Measurements from ENCODE around the gene LGALS1. TPM values are rescaled to one million over a fixed set of nuclear protein-coding genes. Genes with fewer than 3 reads are reported as not detected.

The LGALS1 gene
- polyA plus RNA-seq, 1 of the 3 experiments (the other 2 are of a cell fraction): 12,045 TPM

DNA sequence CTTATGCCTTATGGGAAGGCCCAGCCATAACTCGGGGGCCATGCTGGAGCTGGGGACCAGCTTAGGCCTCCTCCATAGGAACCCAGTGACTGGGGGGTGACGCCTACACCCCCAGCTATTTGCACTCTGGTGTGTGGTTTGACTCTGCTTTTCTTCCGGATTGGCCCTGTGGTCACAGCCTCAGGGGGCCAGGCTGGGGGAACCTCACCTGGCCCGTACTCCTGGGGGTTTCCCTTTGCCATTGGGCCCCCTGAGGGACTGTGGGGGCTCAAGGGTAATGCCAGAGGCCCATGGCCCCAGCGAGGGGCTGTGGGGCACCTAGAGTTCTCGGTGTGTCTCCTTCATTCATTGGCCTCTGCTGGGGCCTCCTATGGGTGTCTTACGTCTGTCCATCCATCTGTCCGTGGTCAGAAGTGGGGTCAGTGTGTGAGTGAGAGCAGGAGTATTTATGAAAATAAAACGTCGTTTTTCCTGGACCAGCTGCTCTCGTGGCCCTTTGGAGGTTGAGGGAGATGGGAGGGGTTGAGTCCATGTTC, 42.3 kb upstream of the LGALS1 start:
- ChIA-PET POLR2A (interaction anchor here (0.6 to 2.3 kb wide), 6 partner anchors 8 to 48 kb away, joined by 3 to 16 read pairs (median 7); partner anchors contain the start of gene GGA1), CTCF (interaction anchor here (1.0 to 34.3 kb wide), 15 partner anchors 8 to 159 kb away, joined by 3 to 898 read pairs (median 7); partner anchors contain the start of genes LGALS1, NOL12 and PDXP)
- Histone ChIP-seq H3K9me3 (no peaks in the 10 kb centered on the region), H3K4me1 (ENCODE audit: control insufficient read depth in 1 of 2, insufficient read depth in 2 of 2, low read depth in 1 of 2, low read length in 1 of 2) (peaks cover 23 to 49% of the 10 kb centered on the region in 2 experiments), H3K79me2 (ENCODE audit: insufficient read depth) (no peaks in the 10 kb centered on the region), H3K9ac (0 out of 2 replicates have a peak overlapping the region, but pooled peaks have one; percentile 44), H4K20me1 (ENCODE audit: insufficient read depth) (no peaks in the 10 kb centered on the region), H3K27me3 (ENCODE audit: insufficient read depth) (no peaks in the 10 kb centered on the region), H3F3A (replicated peaks; ENCODE audit: insufficient read depth) (peaks cover 14% of the 10 kb centered on the region), H2AFZ (ENCODE audit: low read depth) (peak overlapping the region; percentile 45; the same call in 1 of the 2 replicates), H3K27ac (ENCODE audit: low read depth in 2 of 2, low read length in 1 of 2) (peak overlapping the region; percentile 69 to 98), H3K36me3 (replicated peaks in 1 of 2; ENCODE audit: control insufficient read depth in 1 of 2, insufficient read depth in 2 of 2, low read length in 1 of 2) (peaks cover 0 to 19% of the 10 kb centered on the region in 2 experiments), H3K9me2 (no peaks in the 10 kb centered on the region), H3K4me2 (peak overlapping the region; percentile 71; the same call in 1 of the 2 replicates), H3K4me3 (ENCODE audit: low read depth in 2 of 2, low read length in 1 of 2) (no peak overlapping the region)
- TF ChIP-seq, protein P1, sequence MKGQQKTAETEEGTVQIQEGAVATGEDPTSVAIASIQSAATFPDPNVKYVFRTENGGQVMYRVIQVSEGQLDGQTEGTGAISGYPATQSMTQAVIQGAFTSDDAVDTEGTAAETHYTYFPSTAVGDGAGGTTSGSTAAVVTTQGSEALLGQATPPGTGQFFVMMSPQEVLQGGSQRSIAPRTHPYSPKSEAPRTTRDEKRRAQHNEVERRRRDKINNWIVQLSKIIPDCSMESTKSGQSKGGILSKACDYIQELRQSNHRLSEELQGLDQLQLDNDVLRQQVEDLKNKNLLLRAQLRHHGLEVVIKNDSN (IDR thresholded peaks at IDR 0.05; ENCODE audit: borderline replicate concordance, low read depth): no peak
- no peak for TF ChIP-seq CTCF (IDR thresholded peaks at IDR 0.05)
- no peak for TF ChIP-seq RAD21 (IDR thresholded peaks at IDR 0.05; ENCODE audit: low read length)
- no peak for TF ChIP-seq TAF1 (IDR thresholded peaks at IDR 0.05; ENCODE audit: borderline replicate concordance, low read depth, low read length)
- TF ChIP-seq ELF1 (IDR thresholded peaks at IDR 0.05): no peak
- no peak for TF ChIP-seq POLR2AphosphoS5 (IDR thresholded peaks at IDR 0.05; ENCODE audit: low read depth, low read length)
- DNase-seq: no peak
- WGBS (ENCODE audit: low lambda C conversion rate): 32% methylated on average over 6 of the region's 11 CpGs

GRCh38 chr22:37633625-37634416, 41.6 kb upstream of the LGALS1 start:
- Histone ChIP-seq H3K4me3 (ENCODE audit: low read depth in 2 of 2, low read length in 1 of 2) (peak overlapping the region; percentile 2 to 7; a peak in 2 of 4 replicates), H3K4me1 (ENCODE audit: control insufficient read depth in 1 of 2, insufficient read depth in 2 of 2, low read depth in 1 of 2, low read length in 1 of 2) (peaks cover 23 to 51% of the 10 kb centered on the region in 2 experiments), H3K27ac (ENCODE audit: low read depth in 2 of 2, low read length in 1 of 2) (peak overlapping the region; percentile 69 to 98), H4K20me1 (ENCODE audit: insufficient read depth) (no peaks in the 10 kb centered on the region), H3K9me3 (no peaks in the 10 kb centered on the region), H3K4me2 (peak overlapping the region; percentile 71), H3K27me3 (ENCODE audit: insufficient read depth) (no peaks in the 10 kb centered on the region), H2AFZ (ENCODE audit: low read depth) (peak overlapping the region; percentile 45), H3K79me2 (ENCODE audit: insufficient read depth) (no peaks in the 10 kb centered on the region), H3K9ac (peak overlapping the region; percentile 44; the same call in 1 of the 2 replicates), H3K36me3 (replicated peaks in 1 of 2; ENCODE audit: control insufficient read depth in 1 of 2, insufficient read depth in 2 of 2, low read length in 1 of 2) (peaks cover 0 to 17% of the 10 kb centered on the region in 2 experiments), H3F3A (replicated peaks; ENCODE audit: insufficient read depth) (peaks cover 14% of the 10 kb centered on the region), H3K9me2 (no peaks in the 10 kb centered on the region)
- ChIA-PET POLR2A (interaction anchor here (0.6 to 2.8 kb wide), 10 partner anchors 8 to 47 kb away, joined by 3 to 16 read pairs (median 5); partner anchors contain the start of genes GGA1 and PDXP), CTCF (interaction anchor here (0.9 to 34.3 kb wide), 19 partner anchors 9 to 374 kb away, joined by 3 to 898 read pairs (median 6); partner anchors contain the start of genes LGALS1, NOL12 and PDXP)
- 22% methylated on average over 11 of the region's 24 CpGs for WGBS (ENCODE audit: low lambda C conversion rate)
- peak; percentile 91 for DNase-seq
- TF ChIP-seq, protein P2, sequence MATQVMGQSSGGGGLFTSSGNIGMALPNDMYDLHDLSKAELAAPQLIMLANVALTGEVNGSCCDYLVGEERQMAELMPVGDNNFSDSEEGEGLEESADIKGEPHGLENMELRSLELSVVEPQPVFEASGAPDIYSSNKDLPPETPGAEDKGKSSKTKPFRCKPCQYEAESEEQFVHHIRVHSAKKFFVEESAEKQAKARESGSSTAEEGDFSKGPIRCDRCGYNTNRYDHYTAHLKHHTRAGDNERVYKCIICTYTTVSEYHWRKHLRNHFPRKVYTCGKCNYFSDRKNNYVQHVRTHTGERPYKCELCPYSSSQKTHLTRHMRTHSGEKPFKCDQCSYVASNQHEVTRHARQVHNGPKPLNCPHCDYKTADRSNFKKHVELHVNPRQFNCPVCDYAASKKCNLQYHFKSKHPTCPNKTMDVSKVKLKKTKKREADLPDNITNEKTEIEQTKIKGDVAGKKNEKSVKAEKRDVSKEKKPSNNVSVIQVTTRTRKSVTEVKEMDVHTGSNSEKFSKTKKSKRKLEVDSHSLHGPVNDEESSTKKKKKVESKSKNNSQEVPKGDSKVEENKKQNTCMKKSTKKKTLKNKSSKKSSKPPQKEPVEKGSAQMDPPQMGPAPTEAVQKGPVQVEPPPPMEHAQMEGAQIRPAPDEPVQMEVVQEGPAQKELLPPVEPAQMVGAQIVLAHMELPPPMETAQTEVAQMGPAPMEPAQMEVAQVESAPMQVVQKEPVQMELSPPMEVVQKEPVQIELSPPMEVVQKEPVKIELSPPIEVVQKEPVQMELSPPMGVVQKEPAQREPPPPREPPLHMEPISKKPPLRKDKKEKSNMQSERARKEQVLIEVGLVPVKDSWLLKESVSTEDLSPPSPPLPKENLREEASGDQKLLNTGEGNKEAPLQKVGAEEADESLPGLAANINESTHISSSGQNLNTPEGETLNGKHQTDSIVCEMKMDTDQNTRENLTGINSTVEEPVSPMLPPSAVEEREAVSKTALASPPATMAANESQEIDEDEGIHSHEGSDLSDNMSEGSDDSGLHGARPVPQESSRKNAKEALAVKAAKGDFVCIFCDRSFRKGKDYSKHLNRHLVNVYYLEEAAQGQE (IDR thresholded peaks at IDR 0.05; ENCODE audit: low read depth, low read length): no peak
- no peak for TF ChIP-seq JUND (IDR thresholded peaks at IDR 0.05)
- TF ChIP-seq GATA2 (CRISPR knock-in tag; IDR thresholded peaks at IDR 0.05): no peak
- peak; percentile 55; the same call in 1 of the 2 replicates for TF ChIP-seq NRF1 (IDR thresholded peaks at IDR 0.05; ENCODE audit: low read depth, low read length)
- TF ChIP-seq FOXJ3 (CRISPR knock-in tag; IDR thresholded peaks at IDR 0.05): no peak
- 0 out of 2 replicates have a peak, but pooled peaks have one; percentile 6 for TF ChIP-seq RCOR1 (IDR thresholded peaks at IDR 0.05; ENCODE audit: low read length)
- no peak for TF ChIP-seq SIN3A (IDR thresholded peaks at IDR 0.05; ENCODE audit: borderline replicate concordance, low read depth, low read length)
- TF ChIP-seq, protein P3, sequence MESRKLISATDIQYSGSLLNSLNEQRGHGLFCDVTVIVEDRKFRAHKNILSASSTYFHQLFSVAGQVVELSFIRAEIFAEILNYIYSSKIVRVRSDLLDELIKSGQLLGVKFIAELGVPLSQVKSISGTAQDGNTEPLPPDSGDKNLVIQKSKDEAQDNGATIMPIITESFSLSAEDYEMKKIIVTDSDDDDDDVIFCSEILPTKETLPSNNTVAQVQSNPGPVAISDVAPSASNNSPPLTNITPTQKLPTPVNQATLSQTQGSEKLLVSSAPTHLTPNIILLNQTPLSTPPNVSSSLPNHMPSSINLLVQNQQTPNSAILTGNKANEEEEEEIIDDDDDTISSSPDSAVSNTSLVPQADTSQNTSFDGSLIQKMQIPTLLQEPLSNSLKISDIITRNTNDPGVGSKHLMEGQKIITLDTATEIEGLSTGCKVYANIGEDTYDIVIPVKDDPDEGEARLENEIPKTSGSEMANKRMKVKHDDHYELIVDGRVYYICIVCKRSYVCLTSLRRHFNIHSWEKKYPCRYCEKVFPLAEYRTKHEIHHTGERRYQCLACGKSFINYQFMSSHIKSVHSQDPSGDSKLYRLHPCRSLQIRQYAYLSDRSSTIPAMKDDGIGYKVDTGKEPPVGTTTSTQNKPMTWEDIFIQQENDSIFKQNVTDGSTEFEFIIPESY (IDR thresholded peaks at IDR 0.05; ENCODE audit: borderline replicate concordance, low read depth): no peak
- peak; percentile 43; the same call in 1 of the 2 replicates for TF ChIP-seq GABPA (IDR thresholded peaks at IDR 0.05; ENCODE audit: low read depth)
- TF ChIP-seq MXI1 (IDR thresholded peaks at IDR 0.05; ENCODE audit: low read depth, low read length): peak; percentile 46
